ENCODE results near the gene PDE6B. TPM values are rescaled to one million over a fixed set of nuclear protein-coding genes. Genes with fewer than 3 reads are reported as not detected.

The PDE6B gene
- total RNA-seq, 1 donor from 2014 or later, result 2.3 TPM

DNA sequence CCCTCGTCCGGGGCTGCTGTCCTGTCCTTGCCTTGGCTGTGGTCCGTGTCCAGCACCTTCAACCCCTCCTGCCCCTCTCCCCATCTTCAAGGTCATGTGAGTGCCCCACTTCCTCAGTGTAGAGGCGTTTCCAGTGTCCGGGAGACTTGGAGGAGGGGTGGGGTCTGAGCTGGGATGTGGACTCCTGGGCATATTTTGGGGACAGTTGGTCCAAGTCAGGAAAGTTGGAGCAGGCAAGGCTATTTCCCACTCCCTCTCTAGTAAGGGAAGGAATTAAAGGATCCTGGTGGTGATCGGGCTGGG, 83.2 kb downstream of the PDE6B start:
- TF ChIP-seq, protein P1, sequence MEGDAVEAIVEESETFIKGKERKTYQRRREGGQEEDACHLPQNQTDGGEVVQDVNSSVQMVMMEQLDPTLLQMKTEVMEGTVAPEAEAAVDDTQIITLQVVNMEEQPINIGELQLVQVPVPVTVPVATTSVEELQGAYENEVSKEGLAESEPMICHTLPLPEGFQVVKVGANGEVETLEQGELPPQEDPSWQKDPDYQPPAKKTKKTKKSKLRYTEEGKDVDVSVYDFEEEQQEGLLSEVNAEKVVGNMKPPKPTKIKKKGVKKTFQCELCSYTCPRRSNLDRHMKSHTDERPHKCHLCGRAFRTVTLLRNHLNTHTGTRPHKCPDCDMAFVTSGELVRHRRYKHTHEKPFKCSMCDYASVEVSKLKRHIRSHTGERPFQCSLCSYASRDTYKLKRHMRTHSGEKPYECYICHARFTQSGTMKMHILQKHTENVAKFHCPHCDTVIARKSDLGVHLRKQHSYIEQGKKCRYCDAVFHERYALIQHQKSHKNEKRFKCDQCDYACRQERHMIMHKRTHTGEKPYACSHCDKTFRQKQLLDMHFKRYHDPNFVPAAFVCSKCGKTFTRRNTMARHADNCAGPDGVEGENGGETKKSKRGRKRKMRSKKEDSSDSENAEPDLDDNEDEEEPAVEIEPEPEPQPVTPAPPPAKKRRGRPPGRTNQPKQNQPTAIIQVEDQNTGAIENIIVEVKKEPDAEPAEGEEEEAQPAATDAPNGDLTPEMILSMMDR (IDR thresholded peaks at IDR 0.05; ENCODE audit: partially characterized antibody, unreplicated experiment), result no peak
- no peaks in the 10 kb centered on the region for H3K27me3 Mint-ChIP-seq (ENCODE audit: unreplicated experiment)
- DNase-seq, result no peak
- H3K27ac Mint-ChIP-seq (ENCODE audit: unreplicated experiment), result no peak overlapping the region
- peaks cover 4% of the 10 kb centered on the region for H3K9me3 Mint-ChIP-seq (ENCODE audit: unreplicated experiment)
- peak overlapping the region; percentile 66 for H3K4me3 Mint-ChIP-seq (ENCODE audit: unreplicated experiment)
- peaks cover 7% of the 10 kb centered on the region for H3K36me3 Mint-ChIP-seq (ENCODE audit: unreplicated experiment)
- peaks cover 15% of the 10 kb centered on the region for H3K4me1 Mint-ChIP-seq (ENCODE audit: low read depth, unreplicated experiment)

GRCh38 chr4:709348-709747, 84.0 kb downstream of the PDE6B start:
- no peaks in the 10 kb centered on the region for H3K27me3 Mint-ChIP-seq (ENCODE audit: unreplicated experiment)
- H3K9me3 Mint-ChIP-seq (ENCODE audit: unreplicated experiment), result peaks cover 4% of the 10 kb centered on the region
- H3K36me3 Mint-ChIP-seq (ENCODE audit: unreplicated experiment), result peaks cover 7% of the 10 kb centered on the region
- H3K4me1 Mint-ChIP-seq (ENCODE audit: low read depth, unreplicated experiment), result peaks cover 15% of the 10 kb centered on the region
- H3K27ac Mint-ChIP-seq (ENCODE audit: unreplicated experiment), result no peak overlapping the region
- no peak for DNase-seq
- peak overlapping the region; percentile 27 for H3K4me3 Mint-ChIP-seq (ENCODE audit: unreplicated experiment)
- TF ChIP-seq, protein P1 (IDR thresholded peaks at IDR 0.05; ENCODE audit: partially characterized antibody, unreplicated experiment), result no peak

- peak overlapping the region; percentile 22 for H3K4me3 Mint-ChIP-seq (ENCODE audit: unreplicated experiment)
Observed at GRCh38 chr4:710116-710515, 84.7 kb downstream of the PDE6B start.

DNA sequence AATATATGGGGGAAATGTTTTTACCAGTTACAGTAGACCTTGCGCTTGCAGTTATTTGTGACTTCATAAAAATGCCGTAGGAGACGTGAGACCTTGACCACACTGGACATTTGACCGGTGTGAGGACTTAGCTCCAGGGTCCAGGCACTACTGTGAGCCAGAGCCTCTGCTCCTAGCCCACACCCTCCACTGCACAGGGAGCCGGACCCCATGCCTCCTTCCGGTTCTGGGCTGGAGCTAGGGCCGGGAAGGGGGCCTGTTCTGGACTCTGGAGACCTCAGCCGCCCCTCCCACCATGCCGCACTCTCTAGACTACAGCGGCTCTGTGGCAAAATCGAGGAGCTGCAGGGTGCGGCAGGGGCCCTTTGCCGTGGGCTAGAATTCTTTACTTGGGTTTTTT, 85.5 kb downstream of the PDE6B start:
- Mint-ChIP-seq H3K27ac (ENCODE audit: unreplicated experiment) (no peak overlapping the region), H3K36me3 (ENCODE audit: unreplicated experiment) (peaks cover 7% of the 10 kb centered on the region), H3K27me3 (ENCODE audit: unreplicated experiment) (peaks cover 2% of the 10 kb centered on the region), H3K9me3 (ENCODE audit: unreplicated experiment) (peaks cover 6% of the 10 kb centered on the region), H3K4me1 (ENCODE audit: low read depth, unreplicated experiment) (peaks cover 15% of the 10 kb centered on the region), H3K4me3 (ENCODE audit: unreplicated experiment) (peak overlapping the region; percentile 22)
- TF ChIP-seq, protein P1 (IDR thresholded peaks at IDR 0.05; ENCODE audit: partially characterized antibody, unreplicated experiment), result no peak
- no peak for DNase-seq

More at GRCh38 chr4:710116-710515, 84.7 kb downstream of the PDE6B start:
- Mint-ChIP-seq H3K4me1 (ENCODE audit: low read depth, unreplicated experiment) (peaks cover 15% of the 10 kb centered on the region), H3K27me3 (ENCODE audit: unreplicated experiment) (no peaks in the 10 kb centered on the region), H3K36me3 (ENCODE audit: unreplicated experiment) (peaks cover 7% of the 10 kb centered on the region), H3K9me3 (ENCODE audit: unreplicated experiment) (peaks cover 4% of the 10 kb centered on the region), H3K27ac (ENCODE audit: unreplicated experiment) (peak overlapping the region; percentile 8)
- TF ChIP-seq, protein P1 (IDR thresholded peaks at IDR 0.05; ENCODE audit: partially characterized antibody, unreplicated experiment), result no peak
- no peak for DNase-seq

GRCh38 chr4:712093-712492, 86.7 kb downstream of the PDE6B start:
- peaks cover 15% of the 10 kb centered on the region for H3K4me1 Mint-ChIP-seq (ENCODE audit: low read depth, unreplicated experiment)
- DNase-seq, result no peak
- H3K4me3 Mint-ChIP-seq (ENCODE audit: unreplicated experiment), result no peak overlapping the region
- peaks cover 6% of the 10 kb centered on the region for H3K9me3 Mint-ChIP-seq (ENCODE audit: unreplicated experiment)
- no peak overlapping the region for H3K27ac Mint-ChIP-seq (ENCODE audit: unreplicated experiment)
- peaks cover 2% of the 10 kb centered on the region for H3K27me3 Mint-ChIP-seq (ENCODE audit: unreplicated experiment)
- H3K36me3 Mint-ChIP-seq (ENCODE audit: unreplicated experiment), result peaks cover 7% of the 10 kb centered on the region
- TF ChIP-seq, protein P1 (IDR thresholded peaks at IDR 0.05; ENCODE audit: partially characterized antibody, unreplicated experiment), result no peak
